Measurements from ENCODE around the gene CCDC187. TPM values are rescaled to one million over a fixed set of nuclear protein-coding genes. Genes with fewer than 3 reads are reported as not detected.

Gene CCDC187
- total RNA-seq, 2 experiments from 2014 or later, result 0.07 TPM; not detected in 1

GRCh38 chr9:136251264-136252115 is 52.4 kb downstream of the CCDC187 start:
- intact Hi-C loops (cut with micrococcal nuclease), result no loop called here
- Mint-ChIP-seq H3K27me3 (no peaks in the 10 kb centered on the region), H3K4me1 (ENCODE audit: low read depth) (no peaks in the 10 kb centered on the region), H3K4me3 (no peak overlapping the region), H3K36me3 (ENCODE audit: low read depth) (no peaks in the 10 kb centered on the region), H3K9me3 (no peaks in the 10 kb centered on the region), H3K27ac (no peak overlapping the region)
- CTCF ChIA-PET, result no interaction called here
- ATAC-seq, result peak; percentile 31
- POLR2A ChIA-PET, result no interaction called here
- no peak for DNase-seq
- TF ChIP-seq CTCF (IDR thresholded peaks at IDR 0.05), result no peak

GRCh38 chr9:136250676-136251075 is 53.2 kb downstream of the CCDC187 start:
- Mint-ChIP-seq H3K27me3 (no peaks in the 10 kb centered on the region), H3K9me3 (no peaks in the 10 kb centered on the region), H3K27ac (no peak overlapping the region), H3K4me3 (no peak overlapping the region), H3K4me1 (ENCODE audit: low read depth) (peaks cover 5% of the 10 kb centered on the region), H3K36me3 (ENCODE audit: low read depth) (no peaks in the 10 kb centered on the region)
- ChIA-PET CTCF (no interaction called here), POLR2A (no interaction called here)
- no peak for TF ChIP-seq CTCF (IDR thresholded peaks at IDR 0.05)
- DNase-seq, result no peak
- no peak for ATAC-seq
- intact Hi-C loops (cut with micrococcal nuclease), result no loop called here

GRCh38 chr9:136249877-136250559 is 53.9 kb downstream of the CCDC187 start:
- ATAC-seq (no peak), DNase-seq (no peak)
- Mint-ChIP-seq H3K36me3 (ENCODE audit: low read depth) (no peaks in the 10 kb centered on the region), H3K4me3 (no peak overlapping the region), H3K27ac (no peak overlapping the region), H3K27me3 (no peaks in the 10 kb centered on the region), H3K4me1 (ENCODE audit: low read depth) (peaks cover 5% of the 10 kb centered on the region), H3K9me3 (no peaks in the 10 kb centered on the region)
- ChIA-PET CTCF (no interaction called here), POLR2A (interaction anchor here (1.5 kb wide), 1 partner anchor 18 kb away, joined by 5 read pairs; no protein-coding TSS in a partner anchor)
- TF ChIP-seq CTCF (IDR thresholded peaks at IDR 0.05), result no peak
- intact Hi-C loops (cut with micrococcal nuclease), result no loop called here

- DNase-seq, result no peak
- H3K27me3 Mint-ChIP-seq, result no peaks in the 10 kb centered on the region
- H3K9me3 Mint-ChIP-seq, result no peaks in the 10 kb centered on the region
- H3K4me3 Mint-ChIP-seq, result no peak overlapping the region
- intact Hi-C loops (cut with micrococcal nuclease), result no loop called here
- ATAC-seq, result no peak
- no peak for TF ChIP-seq CTCF (IDR thresholded peaks at IDR 0.05)
- H3K4me1 Mint-ChIP-seq (ENCODE audit: low read depth), result peaks cover 8% of the 10 kb centered on the region
- H3K36me3 Mint-ChIP-seq (ENCODE audit: low read depth), result no peaks in the 10 kb centered on the region
- no peak overlapping the region for H3K27ac Mint-ChIP-seq
- ChIA-PET CTCF (no interaction called here), POLR2A (interaction anchor here (1.5 kb wide), 1 partner anchor 19 kb away, joined by 5 read pairs; no protein-coding TSS in a partner anchor)
Measured at GRCh38 chr9:136248951-136249876, 54.7 kb downstream of the CCDC187 start.
